Measurements from ENCODE around the gene CKM. TPM values are rescaled to one million over a fixed set of nuclear protein-coding genes. Genes with fewer than 3 reads are reported as not detected.

Gene CKM
- total and polyA plus RNA-seq, 10 of the 15 experiments (the other 5 are each of a cell fraction or from before 2014, with no cell fraction given) = 0.08 to 0.14 (median 0.13) TPM; not detected in 5

- Histone ChIP-seq H3K4me3 (no peak overlapping the region), H3K9me3 (replicated peaks; ENCODE audit: control insufficient read depth, insufficient read depth, low read length) (no peaks in the 10 kb centered on the region), H3K27ac (ENCODE audit: control insufficient read depth, insufficient read depth) (no peak overlapping the region), H3K27me3 (replicated peaks in 1 of 2; ENCODE audit: control insufficient read depth in 2 of 2, insufficient read depth in 2 of 2, low read length in 1 of 2) (no peaks in the 10 kb centered on the region), H2AFZ (ENCODE audit: control insufficient read depth, low read depth, low read length) (no peak overlapping the region), H3K4me1 (ENCODE audit: control insufficient read depth, insufficient read depth, low read length) (no peaks in the 10 kb centered on the region), H3K4me2 (ENCODE audit: control insufficient read depth, insufficient read depth) (no peak overlapping the region), H3K36me3 (ENCODE audit: control insufficient read depth in 2 of 2, insufficient read depth in 2 of 2, low read length in 1 of 2) (peaks cover 3 to 5% of the 10 kb centered on the region in 2 experiments), H3K79me2 (ENCODE audit: control insufficient read depth, insufficient read depth, low read length) (no peaks in the 10 kb centered on the region), H4K20me1 (ENCODE audit: control insufficient read depth, insufficient read depth) (no peaks in the 10 kb centered on the region), H3K9ac (ENCODE audit: control insufficient read depth, insufficient read depth, low read length) (no peak overlapping the region)
- ChIA-PET POLR2A (interaction anchor here (0.5 kb wide), 2 partner anchors 70 to 74 kb away, joined by 3 read pairs; no protein-coding TSS in a partner anchor), SMC1A (ENCODE audit: uncharacterized antibody, unreplicated experiment) (no interaction called here), CTCF (no interaction called here), RAD21 (ENCODE audit: unreplicated experiment) (no interaction called here)
- intact Hi-C loops (cut with micrococcal nuclease; ENCODE audit: unreplicated experiment) = no loop called here
- ATAC-seq (no peak), DNase-seq (ENCODE audit: low read depth, low spot score) (no peak), FAIRE-seq (no peak)
- 79% methylated on average over 13 of the region's 13 CpGs for WGBS (ENCODE audit: insufficient coverage, insufficient replicate concordance, low lambda C conversion rate, missing lambda C conversion rate)
- no TSS peak for BruUV-seq (replicated peaks)
- in situ Hi-C loops (cut with MboI) = no loop called here
- TF ChIP-seq ATF3 (IDR thresholded peaks at IDR 0.05; ENCODE audit: borderline replicate concordance, extremely low read depth, low read depth, low read length) (no peak), ZBTB40 (IDR thresholded peaks at IDR 0.05; ENCODE audit: borderline replicate concordance) (no peak), RELA (IDR thresholded peaks at IDR 0.05; ENCODE audit: borderline replicate concordance, partially characterized antibody) (no peak), STAT3 (IDR thresholded peaks at IDR 0.05; ENCODE audit: low read depth, low read length) (no peak), HDAC2 (IDR thresholded peaks at IDR 0.05) (no peak), CUX1 (IDR thresholded peaks at IDR 0.05; ENCODE audit: insufficient replicate concordance, low read depth, low read length) (no peak), E2F8 (IDR thresholded peaks at IDR 0.05; ENCODE audit: low read depth, partially characterized antibody) (no peak), SMAD1 (IDR thresholded peaks at IDR 0.05; ENCODE audit: low read depth, partially characterized antibody) (no peak), CEBPB (IDR thresholded peaks at IDR 0.05; ENCODE audit: borderline replicate concordance in 1 of 2, low read depth in 2 of 2, low read length in 2 of 2) (no peak), BACH1 (IDR thresholded peaks at IDR 0.05; ENCODE audit: borderline replicate concordance) (no peak), HCFC1 (IDR thresholded peaks at IDR 0.05; ENCODE audit: low read length) (no peak)
These were observed 28.8 kb upstream of the CKM start for GRCh38 chr19:45351401-45351952.
